ENCODE measurements around the gene SLC16A6.
"Not testable (repeated sequence)": the region's sequence is repeated elsewhere in the genome, so short reads cannot be mapped to it uniquely, and the experiment has no call there.

GRCh38 chr17:68265833-68266232, 25.1 kb downstream of the SLC16A6 start:
- not testable (repeated sequence) for TF ChIP-seq CTCF (conservative IDR thresholded peaks at IDR 0.05 in 1 of 2, IDR thresholded peaks at IDR 0.05 in 1 of 2; ENCODE audit: extremely low read depth in 1 of 2, insufficient read depth in 1 of 2, low read depth in 1 of 2, low read length in 2 of 2); EZH2 (IDR thresholded peaks at IDR 0.05; ENCODE audit: borderline replicate concordance, low read length)
